Mesodermal cell (in vitro differentiated cells): ENCODE measurements around the gene VRK2.
"Not testable (repeated sequence)": the region's sequence is repeated elsewhere in the genome, so short reads cannot be mapped to it uniquely, and the experiment has no call there.

Experiments
- H3K27ac ChIP-seq: 2 replicates; pipeline ENCODE4 v1.7.0; 2013; ENCODE audit warnings: mild to moderate bottlenecking, low read depth, low read length, moderate library complexity; ENCODE audit not compliant: severe bottlenecking
- H3K36me3 ChIP-seq: 2 replicates; pipeline ENCODE4 v1.7.1; 2013; ENCODE audit warnings: mild to moderate bottlenecking, low read length, moderate library complexity; ENCODE audit not compliant: control insufficient read depth, insufficient read depth
- H3K4me1 ChIP-seq: one replicate; pipeline ENCODE4 v1.7.1; 2013; ENCODE audit warnings: mild to moderate bottlenecking, low read length; ENCODE audit not compliant: insufficient read depth, control insufficient read depth, poor library complexity, severe bottlenecking
- H3K4me3 ChIP-seq: 2 replicates; pipeline ENCODE4 v1.7.0; 2013; ENCODE audit warnings: low read length, control low read depth, mild to moderate bottlenecking; ENCODE audit not compliant: insufficient read depth, poor library complexity, severe bottlenecking; ENCODE audit errors: extremely low read depth
- H3K9me3 ChIP-seq: 2 replicates; pipeline ENCODE4 v1.7.1; 2013; ENCODE audit warnings: mild to moderate bottlenecking, low read length, moderate library complexity; ENCODE audit not compliant: control insufficient read depth
- WGBS, 2 experiments: methylation state at CpG; one replicate each; pipeline ENCODE4 v1.1.5; 2013; ENCODE audit warnings: missing lambda C conversion rate in 2 of 2; ENCODE audit not compliant: insufficient coverage in 2 of 2; 5-methylcytosine and 5-hydroxymethylcytosine counted together

Gene VRK2

DNA sequence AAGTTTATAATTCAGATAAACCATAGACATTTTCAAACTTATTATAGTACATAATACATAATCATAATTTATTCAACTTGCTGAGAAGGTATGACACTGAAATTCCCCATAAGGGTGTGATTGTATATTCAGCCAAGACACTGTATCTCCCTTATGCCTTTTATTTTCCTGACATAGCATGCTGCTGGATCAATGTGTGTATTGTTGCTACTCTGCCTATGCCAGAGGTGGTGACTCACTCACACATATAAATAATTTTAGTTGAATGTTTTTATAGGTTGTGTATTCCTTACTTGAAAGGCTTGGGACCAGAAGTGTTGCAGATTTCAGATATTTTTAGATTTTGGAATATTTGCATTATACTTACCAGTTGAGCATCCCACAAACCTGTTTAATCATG is 86.8 kb downstream of the VRK2 start:
- no peak overlapping the region for H3K4me3 ChIP-seq
- peaks cover 6% of the 10 kb centered on the region for H3K4me1 ChIP-seq
- no peaks in the 10 kb centered on the region for H3K9me3 ChIP-seq
- no peak overlapping the region for H3K27ac ChIP-seq
- H3K36me3 ChIP-seq: no peaks in the 10 kb centered on the region

DNA sequence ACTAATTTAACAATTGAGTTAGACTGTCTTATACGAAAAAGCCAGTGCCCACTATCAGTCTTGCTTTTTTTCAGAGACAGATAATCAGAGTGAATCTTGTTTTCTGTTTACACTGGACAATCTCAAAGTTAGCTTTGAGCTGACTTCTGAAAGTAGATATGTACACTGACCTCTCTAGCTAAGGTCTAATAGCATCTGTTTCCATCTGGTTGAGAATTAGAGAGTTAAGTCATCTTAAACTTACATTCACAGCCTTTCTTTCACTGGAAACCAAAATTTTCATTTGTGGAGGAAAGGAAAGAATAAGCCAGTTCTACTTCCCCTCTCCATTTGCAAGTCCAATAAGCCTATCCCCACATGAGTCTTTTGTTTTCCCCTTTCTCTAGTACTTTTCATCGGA is 89.3 kb downstream of the VRK2 start:
- Histone ChIP-seq H3K4me3 (no peak overlapping the region), H3K27ac (peak overlapping the region; percentile 3), H3K9me3 (no peaks in the 10 kb centered on the region), H3K36me3 (no peaks in the 10 kb centered on the region), H3K4me1 (peaks cover 6% of the 10 kb centered on the region)
- 86 to 100% methylated on average over 1 of the region's 2 CpGs for WGBS, 2 experiments

DNA sequence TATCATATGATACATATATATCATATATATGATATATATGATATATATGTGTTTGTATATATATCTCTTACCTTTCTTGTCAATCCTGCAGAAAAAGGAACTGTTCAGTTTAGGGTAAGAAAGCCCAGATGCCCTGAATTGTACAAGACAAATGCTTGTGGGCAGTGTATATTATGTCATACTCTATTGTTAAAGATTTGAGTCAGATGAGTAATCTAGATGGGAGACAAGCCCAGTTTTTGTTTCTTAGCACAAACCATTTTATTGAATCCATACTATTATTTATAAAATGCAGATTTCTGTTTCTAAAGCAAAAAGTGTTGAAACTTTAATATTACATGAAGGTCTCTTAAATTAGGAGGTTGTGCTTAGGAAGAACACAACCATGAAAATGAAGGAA is 90.6 kb downstream of the VRK2 start:
- Histone ChIP-seq H3K4me1 (peaks cover 2% of the 10 kb centered on the region), H3K27ac (no peak overlapping the region), H3K4me3 (no peak overlapping the region), H3K9me3 (no peaks in the 10 kb centered on the region), H3K36me3 (no peaks in the 10 kb centered on the region)

DNA sequence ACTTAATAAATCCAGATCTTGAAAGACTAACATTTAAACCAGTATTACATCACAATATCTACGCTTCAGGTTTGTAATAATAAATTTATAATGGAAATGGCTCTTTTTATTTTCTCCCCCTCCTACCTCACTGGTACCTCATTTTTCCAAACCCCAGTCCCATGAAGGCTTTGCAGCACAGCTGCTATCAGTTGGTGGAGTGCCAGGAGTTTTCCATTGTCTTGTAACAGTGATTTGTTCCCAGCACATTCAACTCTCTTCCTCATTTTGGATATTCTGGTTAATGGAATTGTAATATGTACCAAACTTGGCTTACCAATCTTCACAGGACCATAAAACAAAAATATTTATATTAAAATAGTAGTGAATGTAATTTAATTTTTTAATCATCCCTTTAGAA is 91.2 kb downstream of the VRK2 start:
- Histone ChIP-seq H3K27ac (no peak overlapping the region), H3K4me1 (peaks cover 2% of the 10 kb centered on the region), H3K36me3 (no peaks in the 10 kb centered on the region), H3K9me3 (no peaks in the 10 kb centered on the region), H3K4me3 (no peak overlapping the region)
- WGBS, 2 experiments: no CpG with 5 or more reads among the region's 1 CpG

DNA sequence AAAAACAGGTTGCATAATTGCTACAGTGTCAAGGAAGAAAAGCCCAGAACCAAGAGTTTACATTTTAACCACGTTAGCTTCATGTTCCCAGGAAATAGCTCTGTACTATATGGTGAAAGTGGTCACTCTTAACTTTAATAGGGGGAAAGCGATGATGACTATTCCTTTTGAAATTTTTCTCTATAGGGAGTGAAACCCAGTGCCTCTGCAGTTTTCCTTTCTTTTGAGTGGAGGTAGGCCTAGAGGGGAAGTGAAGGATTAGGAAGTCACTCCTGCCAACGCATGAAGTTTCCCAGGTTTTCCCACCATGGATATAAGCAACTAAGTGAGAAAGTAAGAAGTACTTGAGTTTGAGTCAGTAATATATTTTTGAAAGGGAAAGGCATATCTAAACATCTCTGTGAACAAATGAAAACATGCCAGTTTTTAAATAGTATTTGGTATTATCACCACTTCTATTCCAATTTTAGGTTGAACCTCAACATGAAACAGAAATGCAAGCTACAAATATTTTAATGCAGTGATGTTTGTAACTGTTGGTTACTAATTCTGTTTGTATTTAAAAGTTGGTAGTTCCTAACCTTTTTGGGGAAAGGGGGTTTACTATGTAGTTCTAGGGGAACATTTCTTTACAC is 91.9 kb downstream of the VRK2 start:
- WGBS, 2 experiments: 79 to 86% methylated on average over 1 to 2 of the region's 3 CpGs
- H3K4me3 ChIP-seq: no peak overlapping the region
- H3K4me1 ChIP-seq: peaks cover 2% of the 10 kb centered on the region
- H3K36me3 ChIP-seq: no peaks in the 10 kb centered on the region
- H3K9me3 ChIP-seq: no peaks in the 10 kb centered on the region
- no peak overlapping the region for H3K27ac ChIP-seq

DNA sequence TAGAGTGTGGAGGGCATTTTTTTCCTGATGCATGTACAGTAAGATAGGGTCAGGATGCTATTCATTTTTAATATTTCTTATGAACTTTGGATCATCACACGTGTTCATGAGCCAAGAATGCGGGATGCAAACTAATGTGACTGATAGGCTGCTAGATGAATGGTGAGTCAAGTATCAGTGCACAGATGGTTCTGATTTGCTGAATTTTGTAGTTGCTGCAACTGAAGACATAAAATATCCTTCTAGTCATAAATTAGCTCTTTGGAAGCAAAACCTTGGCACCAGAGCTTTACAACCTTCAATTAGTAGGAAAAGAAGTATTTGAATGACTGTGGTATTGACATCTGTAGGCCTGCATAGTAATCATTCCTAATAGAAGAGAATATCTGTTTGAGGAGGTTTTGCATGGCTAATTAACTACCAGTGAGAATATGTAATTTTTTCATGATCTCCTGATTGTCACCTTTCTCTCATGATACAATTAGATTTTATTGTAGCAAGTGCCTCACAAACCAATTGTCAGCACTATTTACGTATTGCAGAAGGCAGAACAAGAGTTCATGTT is 94.0 kb downstream of the VRK2 start:
- Histone ChIP-seq H3K4me3 (no peak overlapping the region), H3K4me1 (peaks cover 2% of the 10 kb centered on the region), H3K36me3 (no peaks in the 10 kb centered on the region), H3K27ac (no peak overlapping the region), H3K9me3 (no peaks in the 10 kb centered on the region)
- 100% methylated on average over 2 of the region's 3 CpGs; no CpG with 5 or more reads in 1 of the 2 experiments for WGBS, 2 experiments

DNA sequence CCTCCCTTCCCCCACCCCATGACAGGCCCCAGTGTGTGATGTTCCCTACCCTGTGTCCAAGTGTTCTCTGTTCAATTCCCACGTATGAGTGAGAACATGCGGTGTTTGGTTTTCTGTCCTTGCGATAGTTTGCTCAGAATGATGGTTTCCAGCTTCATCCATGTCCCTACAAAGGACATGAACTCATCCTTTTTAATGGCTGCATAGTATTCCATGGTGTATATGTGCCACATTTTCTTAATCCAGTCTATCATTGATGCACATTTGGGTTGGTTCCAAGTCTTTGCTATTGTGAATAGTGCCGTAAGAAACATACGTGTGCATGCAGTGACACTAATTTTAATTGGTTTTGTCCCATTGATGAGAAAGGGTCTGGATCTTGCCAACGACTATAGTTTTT is 99.2 kb downstream of the VRK2 start:
- not testable (repeated sequence) for H3K4me3 ChIP-seq, H3K9me3 ChIP-seq, H3K4me1 ChIP-seq, H3K27ac ChIP-seq, H3K36me3 ChIP-seq
- WGBS, 2 experiments: 89 to 100% methylated on average over 2 to 3 of the region's 6 CpGs

DNA sequence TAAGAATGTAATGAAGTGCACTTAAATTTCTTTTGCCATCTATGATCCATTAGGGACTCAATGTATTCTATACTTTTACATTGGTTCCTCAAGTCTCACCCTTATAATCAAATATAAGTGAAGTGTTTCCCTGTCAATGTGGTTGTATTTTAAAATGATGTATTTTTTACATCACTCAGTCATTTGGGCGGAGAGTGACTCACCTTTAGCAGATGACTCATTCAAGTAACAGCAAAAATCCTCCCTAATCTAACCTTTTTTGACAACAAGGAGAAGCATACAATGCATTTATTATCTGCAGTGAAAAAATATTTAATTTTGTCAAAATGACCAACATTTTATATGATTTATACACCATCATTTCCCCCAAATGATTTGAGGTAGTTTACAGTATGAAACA is 100.1 kb downstream of the VRK2 start:
- Histone ChIP-seq H3K36me3 (no peaks in the 10 kb centered on the region), H3K9me3 (no peaks in the 10 kb centered on the region), H3K4me1 (no peaks in the 10 kb centered on the region), H3K27ac (no peak overlapping the region), H3K4me3 (no peak overlapping the region)
- WGBS, 2 experiments: no CpG with 5 or more reads among the region's 1 CpG

DNA sequence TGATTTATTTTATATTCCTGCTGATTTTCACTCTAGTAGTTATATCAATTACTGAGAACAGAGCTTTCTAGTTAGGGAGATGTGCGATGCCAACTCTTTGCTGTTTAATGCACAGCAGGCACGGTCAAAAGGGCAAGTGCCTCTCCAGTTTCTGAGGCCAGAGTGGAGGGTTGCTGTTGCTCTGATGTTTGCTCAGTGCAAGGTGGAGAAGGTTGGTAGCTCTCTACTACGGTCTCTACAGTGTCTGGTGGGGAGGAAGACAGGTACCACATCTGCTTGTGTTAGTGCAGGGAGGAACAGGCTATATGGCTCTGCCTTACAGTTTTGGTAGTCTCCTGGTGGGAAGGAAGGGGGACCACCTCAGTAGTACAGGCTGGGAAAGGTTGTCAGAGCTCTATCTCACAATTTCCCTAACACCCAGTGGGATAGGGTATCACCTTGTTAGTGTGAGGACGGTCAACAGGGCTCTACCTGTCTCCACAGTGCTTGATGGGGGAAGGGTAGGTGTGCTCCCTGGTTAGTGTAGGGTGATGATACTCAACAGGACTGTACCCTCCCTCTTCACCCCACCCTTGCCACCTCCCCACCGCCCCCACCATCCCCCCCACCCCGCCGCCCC is 108.7 kb downstream of the VRK2 start:
- H3K27ac ChIP-seq: no peak overlapping the region
- no peaks in the 10 kb centered on the region for H3K9me3 ChIP-seq
- H3K4me3 ChIP-seq: no peak overlapping the region
- H3K4me1 ChIP-seq: no peaks in the 10 kb centered on the region
- WGBS, 2 experiments: 90 to 93% methylated on average over 2 to 3 of the region's 7 CpGs
- peaks cover 10% of the 10 kb centered on the region for H3K36me3 ChIP-seq

DNA sequence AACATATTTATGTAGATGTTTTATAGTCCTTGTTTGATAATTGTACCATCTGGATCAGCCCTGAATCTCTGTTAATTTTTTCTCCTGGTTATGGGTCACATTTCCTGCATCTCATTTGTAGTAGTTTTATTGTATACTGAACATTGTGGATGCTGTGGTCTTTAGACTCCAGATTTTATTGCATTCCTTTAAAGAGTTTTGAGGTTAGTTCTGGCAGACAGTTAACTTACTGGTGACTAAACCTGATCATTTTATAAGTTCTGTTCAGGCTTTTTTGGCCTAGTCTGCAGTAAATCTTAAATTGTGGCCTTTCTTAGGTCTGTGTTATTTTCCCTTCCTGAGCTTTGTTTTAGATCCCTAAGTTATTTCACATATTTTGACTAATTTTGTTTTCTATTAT is 110.2 kb downstream of the VRK2 start:
- H3K27ac ChIP-seq: no peak overlapping the region
- H3K4me3 ChIP-seq: no peak overlapping the region
- peaks cover 15% of the 10 kb centered on the region for H3K36me3 ChIP-seq
- no peaks in the 10 kb centered on the region for H3K4me1 ChIP-seq
- H3K9me3 ChIP-seq: no peaks in the 10 kb centered on the region

DNA sequence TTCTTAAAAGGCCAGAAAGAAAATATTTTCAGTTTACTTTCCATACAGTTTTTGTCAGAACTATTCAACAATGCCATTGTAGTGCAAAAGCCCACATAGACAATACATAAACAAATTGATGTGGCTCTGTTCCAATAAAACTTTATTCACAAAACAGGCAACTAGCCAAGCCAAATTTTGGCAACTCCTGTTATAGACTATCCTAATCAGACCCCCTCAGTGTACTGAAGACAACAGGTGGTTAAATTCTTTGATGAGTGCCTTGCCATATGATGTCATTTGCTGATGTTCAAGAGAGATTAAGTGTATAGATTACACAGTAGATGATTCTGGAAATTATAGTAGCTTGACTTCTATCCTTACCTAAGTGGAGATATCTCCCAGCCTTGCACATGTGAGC is 111.1 kb downstream of the VRK2 start:
- Histone ChIP-seq H3K9me3 (no peaks in the 10 kb centered on the region), H3K36me3 (peaks cover 15% of the 10 kb centered on the region), H3K4me1 (no peaks in the 10 kb centered on the region), H3K27ac (no peak overlapping the region), H3K4me3 (no peak overlapping the region)
